Inferior parietal cortex (tissue), 1 donor: ENCODE data around the gene SIRT3.

Experiments used
- DNase-seq: peaks from one replicate; pipeline ENCODE4 v3.0.0-alpha.2; 2016; ENCODE audit errors: extremely low spot score

Gene SIRT3

DNA sequence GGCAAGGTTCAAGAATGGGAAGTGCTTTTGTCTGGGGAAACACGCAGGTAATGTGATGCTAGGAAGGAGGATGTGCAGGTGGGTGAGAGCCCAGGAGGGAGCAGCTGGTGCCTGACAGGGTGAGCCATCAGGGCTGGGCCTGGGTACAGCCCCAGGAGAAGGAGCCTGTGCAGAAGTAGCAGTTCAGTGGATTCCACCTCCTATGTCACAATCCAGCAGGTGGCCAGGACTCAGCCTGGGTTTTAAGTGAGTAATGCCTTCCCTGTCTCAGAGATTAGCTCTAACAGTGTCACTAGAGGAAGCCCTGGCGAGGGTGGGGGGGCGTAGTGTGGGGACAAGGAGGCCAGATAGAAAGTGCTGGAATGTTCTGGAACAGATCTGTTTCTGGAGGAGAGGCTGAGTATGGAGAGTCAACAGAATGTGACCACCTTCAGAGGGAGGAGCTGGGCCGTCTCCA is 20.5 kb downstream of the SIRT3 start:
- no peak for DNase-seq

DNA sequence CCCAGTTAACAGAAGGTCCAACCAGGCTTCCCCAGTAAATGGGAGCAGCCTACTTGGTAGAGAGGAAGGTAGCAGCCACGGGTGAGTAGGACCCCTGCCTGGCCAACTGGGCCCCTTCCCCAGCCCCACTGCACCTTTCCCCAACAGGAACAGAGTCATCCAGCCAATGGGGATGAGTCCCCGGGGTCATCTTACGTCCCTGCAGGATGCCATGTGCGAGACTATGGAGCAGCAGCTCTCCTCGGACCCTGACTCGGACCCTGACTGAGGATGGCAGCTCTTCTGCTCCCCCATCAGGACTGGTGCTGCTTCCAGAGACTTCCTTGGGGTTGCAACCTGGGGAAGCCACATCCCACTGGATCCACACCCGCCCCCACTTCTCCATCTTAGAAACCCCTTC is 22.1 kb downstream of the SIRT3 start:
- DNase-seq: no peak

DNA sequence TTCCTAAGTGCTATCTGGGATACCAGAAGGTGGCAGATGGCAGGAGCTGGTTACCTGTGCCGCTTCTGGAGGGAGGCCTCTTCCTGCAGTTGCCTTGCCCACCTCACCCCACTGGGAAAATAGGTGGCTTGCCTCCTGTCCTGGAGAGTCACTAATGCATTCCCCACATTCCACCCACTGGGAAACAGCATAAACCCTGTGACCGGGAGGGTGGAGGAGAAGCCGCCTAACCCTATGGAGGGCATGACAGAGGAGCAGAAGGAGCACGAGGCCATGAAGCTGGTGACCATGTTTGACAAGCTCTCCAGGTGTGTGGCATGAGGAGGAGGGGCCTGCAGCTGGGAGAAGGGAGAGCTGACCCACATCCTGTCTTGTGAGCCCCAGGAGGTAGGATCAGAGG is 23.0 kb downstream of the SIRT3 start:
- DNase-seq: no peak

DNA sequence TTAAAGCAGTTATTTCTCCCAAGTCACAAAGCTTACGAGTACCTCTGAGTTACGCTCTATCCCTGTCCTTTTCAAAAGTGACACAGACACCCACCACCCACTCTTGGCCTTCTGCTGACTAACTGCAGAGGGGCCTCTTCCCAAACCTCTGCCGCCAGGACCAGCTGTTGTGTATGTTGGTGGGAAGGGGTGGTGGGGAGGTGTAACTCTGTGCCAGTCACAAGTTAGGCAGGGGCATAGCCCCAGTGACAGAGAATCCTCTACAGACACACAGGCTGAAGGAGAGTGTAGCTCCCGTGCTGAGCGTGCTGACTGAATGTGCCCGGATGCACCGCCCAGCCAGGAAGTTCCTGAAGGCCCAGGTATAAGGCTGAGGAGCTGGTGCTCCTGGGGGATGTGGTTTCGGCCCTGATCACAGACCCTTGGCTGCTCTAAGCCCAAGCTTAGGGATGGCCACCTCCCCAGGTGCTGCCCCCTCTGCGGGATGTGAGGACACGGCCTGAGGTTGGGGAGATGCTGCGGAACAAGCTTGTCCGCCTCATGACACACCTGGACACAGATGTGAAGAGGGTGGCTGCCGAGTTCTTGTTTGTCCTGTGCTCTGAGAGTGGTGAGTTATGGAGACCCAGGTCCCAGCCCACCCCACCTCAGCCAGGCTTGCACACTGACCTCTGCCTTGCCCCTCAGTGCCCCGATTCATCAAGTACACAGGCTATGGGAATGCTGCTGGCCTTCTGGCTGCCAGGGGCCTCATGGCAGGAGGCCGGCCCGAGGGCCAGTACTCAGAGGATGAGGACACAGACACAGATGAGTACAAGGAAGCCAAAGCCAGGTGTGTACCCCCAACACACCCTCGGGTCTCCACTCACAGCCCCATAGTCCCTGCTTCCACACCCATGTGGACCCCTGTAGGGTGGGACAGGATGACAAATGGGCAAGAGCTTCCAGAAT is 23.7 kb downstream of the SIRT3 start:
- no peak for DNase-seq

DNA sequence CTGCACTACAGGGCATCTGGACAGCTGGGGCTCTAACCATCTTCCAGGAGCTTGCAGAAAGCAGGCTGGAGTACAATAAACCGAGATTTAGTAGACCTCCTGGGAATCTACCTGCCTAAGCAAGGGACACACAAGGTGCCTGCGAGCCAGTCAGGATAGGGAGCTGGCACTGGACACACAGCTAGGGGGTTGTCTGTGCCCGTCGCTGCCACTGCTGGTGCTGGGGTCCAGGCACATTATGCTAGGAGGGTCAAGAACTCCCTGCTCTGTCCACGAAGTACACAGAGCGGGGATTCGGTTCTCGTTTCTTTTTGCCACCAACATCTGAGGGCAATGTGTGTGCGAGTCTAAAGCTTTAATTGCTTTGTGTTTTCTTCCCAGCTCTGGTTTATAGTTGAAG is 24.4 kb downstream of the SIRT3 start:
- DNase-seq: no peak

DNA sequence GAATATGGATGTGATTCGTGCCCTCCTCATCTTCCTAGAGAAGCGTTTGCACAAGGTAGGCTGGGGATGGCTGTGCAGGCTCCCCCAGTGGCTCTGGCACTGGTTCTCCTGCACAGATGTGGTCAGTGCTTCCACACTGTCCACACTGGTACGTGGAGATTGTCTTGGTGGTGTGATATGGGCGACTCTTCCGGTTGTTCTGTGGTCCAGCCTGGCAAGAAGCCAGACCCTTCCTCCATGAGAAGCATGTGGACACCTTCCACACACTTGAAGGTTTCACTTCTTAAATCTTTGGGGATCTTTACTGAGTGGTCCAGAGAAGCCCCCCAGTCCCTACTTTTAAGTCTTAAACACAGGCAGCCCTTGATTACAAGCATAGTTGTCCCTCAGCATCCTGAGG is 24.8 kb downstream of the SIRT3 start:
- DNase-seq: no peak

DNA sequence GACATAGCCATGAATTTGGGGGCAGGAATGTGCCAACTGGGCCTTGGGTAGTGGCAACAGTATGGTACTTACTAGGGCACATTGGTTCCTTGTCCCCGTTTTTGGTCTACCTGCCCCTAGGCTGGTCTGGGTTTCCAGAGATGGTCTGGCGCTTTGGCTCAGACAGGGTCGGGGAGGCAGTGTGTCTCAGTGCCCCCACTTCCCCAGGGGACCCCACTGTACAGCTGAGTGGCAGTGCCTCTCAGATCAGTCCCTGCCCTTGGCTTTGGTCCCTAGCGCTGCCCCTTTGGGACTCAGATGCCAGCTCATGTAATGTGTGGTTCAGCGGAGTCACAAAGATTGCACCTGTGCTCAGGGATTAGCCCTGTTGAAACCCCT is 25.4 kb downstream of the SIRT3 start:
- DNase-seq: no peak

DNA sequence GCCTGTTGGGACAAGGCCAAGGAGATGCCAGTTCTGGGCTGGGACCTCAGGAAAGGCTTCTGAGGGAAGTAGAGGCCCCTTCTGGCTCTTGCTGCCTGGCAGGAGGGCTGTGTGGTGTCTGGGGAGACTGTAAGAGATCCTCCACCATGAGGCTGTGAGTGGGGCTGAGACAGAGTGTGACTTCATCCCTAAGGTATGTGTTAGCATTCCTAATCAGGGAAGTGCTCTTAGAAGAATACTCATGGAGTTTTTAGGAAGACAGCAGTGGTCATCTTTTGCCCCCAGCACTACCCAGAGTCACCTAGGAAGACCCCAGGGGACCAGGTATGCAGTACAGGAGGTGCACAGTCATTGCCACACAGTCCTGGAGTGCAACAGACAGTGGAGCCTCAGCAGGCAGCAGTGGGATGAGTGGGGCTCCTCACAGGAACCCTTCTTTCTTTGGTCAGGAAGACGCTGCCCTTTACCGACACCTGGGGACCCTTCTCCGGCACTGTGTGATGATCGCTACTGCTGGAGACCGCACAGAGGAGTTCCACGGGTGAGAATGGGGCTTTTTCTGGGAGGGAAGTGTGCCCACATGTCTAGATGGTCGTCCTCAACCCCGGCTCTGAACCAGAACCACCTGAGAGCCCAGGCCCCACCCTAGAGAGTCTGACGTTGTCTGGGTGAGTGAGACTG is 25.9 kb downstream of the SIRT3 start:
- no peak for DNase-seq

DNA sequence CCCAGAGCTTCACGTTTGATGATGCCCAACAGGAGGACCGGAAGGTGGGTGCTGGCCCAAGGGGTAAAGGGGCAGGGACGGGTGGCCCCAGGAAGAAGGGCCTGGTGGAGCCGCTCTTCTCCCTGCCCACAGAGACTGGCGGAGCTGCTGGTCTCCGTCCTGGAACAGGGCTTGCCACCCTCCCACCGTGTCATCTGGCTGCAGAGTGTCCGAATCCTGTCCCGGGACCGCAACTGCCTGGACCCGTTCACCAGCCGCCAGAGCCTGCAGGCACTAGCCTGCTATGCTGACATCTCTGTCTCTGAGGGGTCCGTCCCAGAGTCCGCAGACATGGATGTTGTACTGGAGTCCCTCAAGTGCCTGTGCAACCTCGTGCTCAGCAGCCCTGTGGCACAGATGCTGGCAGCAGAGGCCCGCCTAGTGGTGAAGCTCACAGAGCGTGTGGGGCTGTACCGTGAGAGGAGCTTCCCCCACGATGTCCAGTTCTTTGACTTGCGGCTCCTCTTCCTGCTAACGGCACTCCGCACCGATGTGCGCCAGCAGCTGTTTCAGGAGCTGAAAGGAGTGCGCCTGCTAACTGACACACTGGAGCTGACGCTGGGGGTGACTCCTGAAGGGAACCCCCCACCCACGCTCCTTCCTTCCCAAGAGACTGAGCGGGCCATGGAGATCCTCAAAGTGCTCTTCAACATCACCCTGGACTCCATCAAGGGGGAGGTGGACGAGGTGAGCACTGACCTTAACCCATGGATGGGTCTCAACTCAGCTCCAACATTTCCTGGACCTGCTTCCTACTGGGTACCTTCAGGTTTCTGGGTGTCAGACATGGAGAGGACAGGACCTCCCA is 26.6 kb downstream of the SIRT3 start:
- DNase-seq: no peak

DNA sequence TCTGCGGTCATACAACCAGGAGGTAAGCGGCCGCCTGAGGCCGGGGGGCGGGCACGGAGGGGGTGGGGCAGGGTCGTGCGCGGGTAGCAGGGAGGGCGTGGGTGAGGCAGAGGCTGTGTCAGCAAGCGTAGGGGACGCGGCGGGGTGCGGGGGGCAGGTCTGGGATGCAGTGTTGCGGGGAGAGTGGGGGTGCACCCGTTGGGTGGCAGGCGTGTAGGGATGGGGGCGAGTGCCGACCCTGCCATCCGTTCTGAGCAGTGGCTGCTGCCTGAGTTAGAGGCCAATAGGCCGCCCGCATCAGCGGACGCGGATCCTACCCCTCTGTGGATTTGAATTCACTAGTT is 27.3 kb downstream of the SIRT3 start:
- DNase-seq: no peak

DNA sequence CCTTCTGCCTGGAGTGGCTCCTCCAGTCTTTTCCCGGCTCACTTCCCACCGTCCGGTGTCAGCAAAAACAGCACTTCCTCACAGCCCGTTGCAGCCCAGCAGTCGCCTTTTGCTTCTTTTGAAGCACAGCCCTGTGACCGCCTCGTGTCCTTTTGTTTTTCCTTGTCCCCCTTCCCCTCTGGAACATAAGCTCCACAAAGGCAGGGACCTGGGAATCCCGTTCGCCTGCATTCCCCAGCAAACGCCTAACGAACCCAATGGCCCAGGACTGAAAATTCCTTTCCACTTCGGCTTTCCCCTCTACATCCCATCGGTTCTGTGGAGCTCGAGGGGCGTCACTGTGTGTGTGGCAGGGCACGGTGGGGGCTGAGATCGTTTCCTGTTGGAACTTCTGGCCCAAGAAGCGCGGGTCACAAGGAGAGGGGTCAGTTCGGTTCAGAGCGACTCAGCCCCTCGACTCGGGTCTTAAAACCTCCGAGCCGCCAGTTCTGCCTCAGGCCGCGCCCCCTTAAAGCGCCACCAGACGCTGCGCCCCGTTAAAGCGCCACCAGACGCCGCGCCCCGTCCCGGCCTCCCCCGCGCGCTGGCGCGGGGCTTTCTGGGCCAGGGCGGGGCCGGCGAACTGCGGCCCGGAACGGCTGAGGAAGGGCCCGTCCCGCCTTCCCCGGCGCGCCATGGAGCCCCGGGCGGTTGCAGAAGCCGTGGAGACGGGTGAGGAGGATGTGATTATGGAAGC is 27.8 kb downstream of the SIRT3 start:
- peak; percentile 81 for DNase-seq

DNA sequence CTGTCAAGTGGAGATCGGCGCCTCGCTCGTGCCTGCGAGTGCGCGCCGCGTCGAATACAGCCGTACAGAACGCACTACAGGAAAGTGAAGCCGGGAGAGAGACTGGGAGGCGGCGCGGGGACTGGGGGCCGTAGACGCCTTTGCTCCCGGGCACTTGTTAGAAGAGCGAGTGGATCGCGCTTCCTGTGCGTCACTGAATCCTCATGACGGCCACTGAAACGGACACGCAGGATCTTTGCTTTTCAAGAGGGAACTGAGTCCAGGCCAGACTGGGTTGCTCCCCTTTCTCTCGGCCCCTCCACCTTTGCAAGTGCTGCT is 28.3 kb downstream of the SIRT3 start:
- no peak for DNase-seq

DNA sequence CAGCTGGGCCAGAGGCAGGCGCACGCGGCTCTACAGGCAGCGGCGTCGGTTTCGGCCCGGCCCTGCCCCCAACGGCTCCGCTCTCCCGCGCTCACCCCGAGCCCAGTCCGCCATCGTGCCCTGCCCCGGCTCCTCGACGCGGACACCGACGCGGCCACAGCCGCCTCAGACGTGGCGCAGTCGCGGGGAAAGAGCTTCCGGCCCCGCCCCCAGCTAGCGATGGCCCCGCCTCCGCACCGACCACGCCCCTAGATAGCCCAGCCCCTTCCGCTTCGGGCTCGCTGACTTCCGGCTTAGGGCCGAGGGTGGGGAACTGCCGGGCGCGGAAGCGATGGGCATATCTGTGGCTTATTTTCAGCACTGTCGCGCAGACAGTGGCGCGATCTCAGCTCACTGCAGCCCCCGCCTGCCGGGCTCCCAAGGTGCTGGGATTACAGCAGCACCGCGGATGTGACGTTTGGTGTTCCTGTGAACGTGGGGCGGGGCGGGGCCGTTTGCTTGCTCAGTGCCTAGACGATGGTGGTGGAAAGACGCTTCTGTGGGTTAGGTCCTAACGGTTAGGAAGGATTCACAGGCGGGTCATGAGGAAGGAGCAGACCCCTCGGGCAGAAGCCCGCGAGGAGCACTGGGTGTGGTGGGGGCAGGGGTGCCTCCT is 28.8 kb downstream of the SIRT3 start, which contains the start of the genes BET1L and RIC8A:
Gene BET1L (minus strand): TSS at position 192 of the 655 bp plus-strand sequence. CDS start 78 bp downstream, at position 114.
Gene RIC8A (plus strand): TSS at position 501 of the 655 bp plus-strand sequence. CDS start 1,147 bp downstream, outside the sequence.
- DNase-seq: peak; percentile 95

DNA sequence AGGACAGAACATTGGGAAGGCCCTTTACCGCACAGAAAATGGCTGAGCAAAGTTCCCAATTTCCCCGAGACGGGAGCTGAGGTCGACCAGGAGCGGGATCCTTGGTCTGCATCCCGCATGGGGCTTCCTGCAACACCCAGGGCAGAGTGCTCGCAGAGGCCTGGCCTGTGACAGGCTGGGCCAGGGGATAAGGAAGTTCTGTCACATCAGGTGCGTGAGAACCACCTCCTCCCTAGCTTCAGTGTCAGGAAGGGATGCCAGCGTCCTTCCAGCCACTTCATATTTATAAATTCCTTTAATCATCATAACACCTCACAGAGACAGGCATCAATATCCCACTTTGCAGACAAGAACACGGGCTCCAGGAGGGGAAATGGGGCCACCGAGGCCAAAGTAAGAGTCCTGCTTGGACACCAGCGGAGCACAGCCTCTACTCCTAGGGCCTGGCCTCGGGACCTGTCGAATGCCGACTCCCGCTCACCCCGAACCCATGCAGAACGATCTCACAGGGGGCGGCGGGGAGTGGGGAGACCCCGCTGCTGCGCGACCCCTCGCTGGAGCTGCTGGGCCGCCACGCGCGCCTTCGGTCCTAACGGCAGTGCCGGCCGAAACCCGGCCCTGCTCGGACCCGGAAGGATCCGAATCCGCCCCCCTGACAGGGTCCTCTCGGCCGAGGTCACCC is 29.5 kb downstream of the SIRT3 start:
- no peak for DNase-seq

DNA sequence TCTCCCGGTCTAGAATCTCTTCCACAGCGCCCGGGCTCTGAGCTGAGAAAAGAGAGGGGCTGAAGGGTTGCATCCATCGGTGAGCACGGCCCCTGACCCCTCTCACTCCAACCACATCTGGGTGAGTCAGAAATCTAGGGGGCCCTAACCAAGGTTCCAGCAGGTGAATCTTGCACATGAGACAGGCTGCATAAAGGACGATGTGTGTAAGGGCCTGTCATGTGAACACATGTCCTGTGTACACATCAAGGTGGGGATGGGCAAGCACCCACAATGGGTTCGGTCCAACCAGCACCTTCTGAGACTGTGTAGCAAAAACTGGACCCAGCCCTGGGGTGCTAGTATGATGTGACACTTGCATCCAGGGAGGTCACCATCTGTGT is 30.1 kb downstream of the SIRT3 start:
- DNase-seq: no peak

DNA sequence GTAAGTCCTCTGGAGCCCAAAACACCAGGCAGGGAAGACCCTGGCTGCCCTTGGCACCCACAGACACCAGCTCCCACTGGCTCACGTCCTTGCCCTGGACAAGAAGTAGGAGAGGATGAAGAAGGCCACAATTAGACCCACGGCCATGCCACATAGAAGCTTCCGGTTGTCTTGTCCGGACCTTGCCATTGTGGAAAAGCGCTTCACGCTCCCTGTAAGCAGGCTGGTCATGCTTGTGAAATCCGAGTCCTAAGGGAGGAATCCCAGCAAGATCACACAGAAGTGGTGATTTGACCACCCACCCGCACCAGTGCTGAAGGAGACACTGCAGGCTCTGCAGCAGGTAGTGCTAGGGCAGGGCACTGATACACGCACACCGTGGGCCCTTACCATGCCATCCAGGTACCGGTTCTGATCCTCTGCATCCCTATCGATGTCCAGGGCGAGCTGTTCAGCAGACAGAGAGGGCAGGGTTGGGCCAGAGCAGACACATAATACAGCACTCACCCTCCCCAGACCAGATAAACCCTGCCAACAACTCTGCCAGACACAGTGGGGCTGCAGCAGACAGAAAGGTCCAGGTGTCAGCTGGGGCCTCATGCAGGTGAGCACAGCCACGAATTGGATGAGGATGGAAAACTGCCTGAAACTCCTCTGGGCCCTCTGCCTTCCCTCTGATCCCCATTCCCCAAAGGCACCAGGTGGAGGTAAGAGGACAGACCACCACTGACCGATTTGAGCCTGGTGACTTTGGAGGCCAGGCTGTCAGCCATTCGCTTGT is 30.7 kb downstream of the SIRT3 start:
- no peak for DNase-seq

DNA sequence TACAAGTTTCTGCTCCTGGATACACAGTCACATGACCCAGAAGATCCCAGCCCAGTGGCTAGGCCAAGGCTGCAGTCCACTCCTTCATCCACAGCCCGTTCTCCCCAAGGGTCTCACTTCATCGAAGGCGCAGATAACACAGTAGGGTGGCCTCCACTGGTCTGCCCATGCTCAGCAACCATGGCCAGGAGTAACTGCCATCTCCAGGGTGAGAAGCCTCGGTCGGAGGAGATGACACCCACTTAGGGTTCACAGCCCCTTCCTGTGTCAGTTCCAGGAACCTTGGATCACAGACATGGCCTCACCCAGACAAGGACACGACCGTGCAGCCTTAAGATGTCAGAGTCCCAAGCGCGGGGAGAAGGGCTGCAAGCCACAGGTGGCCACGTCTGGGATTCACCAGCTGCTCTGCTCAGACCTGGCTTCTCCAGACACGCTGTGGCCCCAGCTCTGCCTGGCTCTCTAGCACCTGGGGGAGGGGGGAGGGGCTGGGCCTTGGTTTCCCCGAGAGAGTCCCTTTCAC is 31.5 kb downstream of the SIRT3 start:
- DNase-seq: no peak

DNA sequence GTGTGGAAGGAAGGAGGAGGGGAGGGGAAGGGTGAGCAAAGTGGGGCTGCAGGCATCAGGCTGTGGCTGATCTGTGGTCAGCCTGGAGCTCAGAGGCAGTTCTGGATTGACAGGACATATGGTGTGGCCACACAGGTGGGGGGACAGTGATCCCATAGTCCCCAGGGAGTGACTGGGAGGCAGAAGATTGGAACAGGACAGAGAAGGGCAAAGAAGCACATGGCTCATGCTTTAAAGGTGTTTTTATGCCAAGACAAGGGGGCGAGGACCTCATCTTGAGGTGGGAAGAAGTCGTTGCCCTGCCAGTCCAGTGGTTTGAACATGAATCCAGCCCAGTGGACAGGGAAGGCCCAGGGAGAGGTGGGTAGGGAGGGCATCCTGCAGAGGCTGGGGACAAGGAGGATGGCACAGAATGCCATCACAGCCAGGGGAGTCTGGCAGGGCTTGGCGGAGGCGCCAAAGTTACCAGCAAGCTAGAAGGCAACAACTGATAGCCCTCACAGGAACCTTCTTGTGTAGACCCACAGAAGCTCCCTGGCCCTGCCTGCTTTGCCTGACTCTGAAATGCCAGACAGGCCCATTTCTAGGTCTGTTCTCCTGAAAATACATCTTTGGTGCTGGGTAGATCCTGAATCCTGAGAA is 32.1 kb downstream of the SIRT3 start:
- DNase-seq: no peak
